ENCODE data around the gene EFCAB11.

Gene EFCAB11

GRCh38 chr14:89947344-89947743, 7.2 kb downstream of the EFCAB11 start:
- FAIRE-seq (peak; percentile 88), DNase-seq (ENCODE audit: insufficient read length, low spot score) (no peak)
- no peak for TF ChIP-seq POLR2A (IDR thresholded peaks at IDR 0.05; ENCODE audit: low read depth, low read length)

GRCh38 chr14:89941830-89942377, 12.6 kb downstream of the EFCAB11 start:
- TF ChIP-seq POLR2A (IDR thresholded peaks at IDR 0.05; ENCODE audit: low read depth, low read length): no peak
- FAIRE-seq (no peak), DNase-seq (ENCODE audit: insufficient read length, low spot score) (no peak)

GRCh38 chr14:89936654-89937185, 17.8 kb downstream of the EFCAB11 start:
- TF ChIP-seq POLR2A (IDR thresholded peaks at IDR 0.05; ENCODE audit: low read depth, low read length): no peak
- DNase-seq (ENCODE audit: insufficient read length, low spot score): no peak
- FAIRE-seq: peak; percentile 84

GRCh38 chr14:89933002-89933401, 21.5 kb downstream of the EFCAB11 start:
- no peak for FAIRE-seq
- no peak for TF ChIP-seq POLR2A (IDR thresholded peaks at IDR 0.05; ENCODE audit: low read depth, low read length)
- no peak for DNase-seq (ENCODE audit: insufficient read length, low spot score)

GRCh38 chr14:89927186-89927865, 27.2 kb downstream of the EFCAB11 start:
- DNase-seq (ENCODE audit: insufficient read length, low spot score) (no peak), FAIRE-seq (no peak)
- TF ChIP-seq POLR2A (IDR thresholded peaks at IDR 0.05; ENCODE audit: low read depth, low read length): no peak

GRCh38 chr14:89926694-89927093, 27.8 kb downstream of the EFCAB11 start:
- DNase-seq (ENCODE audit: insufficient read length, low spot score) (no peak), FAIRE-seq (no peak)
- TF ChIP-seq POLR2A (IDR thresholded peaks at IDR 0.05; ENCODE audit: low read depth, low read length): no peak

- TF ChIP-seq POLR2A (IDR thresholded peaks at IDR 0.05; ENCODE audit: low read depth, low read length): no peak
- FAIRE-seq (no peak), DNase-seq (ENCODE audit: insufficient read length, low spot score) (no peak)
These were observed 30.3 kb downstream of the EFCAB11 start for GRCh38 chr14:89924268-89924667.

GRCh38 chr14:89922031-89922907, 32.3 kb downstream of the EFCAB11 start:
- no peak for TF ChIP-seq POLR2A (IDR thresholded peaks at IDR 0.05; ENCODE audit: low read depth, low read length)
- FAIRE-seq: peak; percentile 90
- peak; percentile 11 for DNase-seq (ENCODE audit: insufficient read length, low spot score)

- DNase-seq (ENCODE audit: insufficient read length, low spot score) (no peak), FAIRE-seq (no peak)
- no peak for TF ChIP-seq POLR2A (IDR thresholded peaks at IDR 0.05; ENCODE audit: low read depth, low read length)
These were observed 33.2 kb downstream of the EFCAB11 start for GRCh38 chr14:89921346-89921745.

GRCh38 chr14:89920056-89920455, 34.5 kb downstream of the EFCAB11 start:
- no peak for TF ChIP-seq POLR2A (IDR thresholded peaks at IDR 0.05; ENCODE audit: low read depth, low read length)
- FAIRE-seq (no peak), DNase-seq (ENCODE audit: insufficient read length, low spot score) (no peak)

GRCh38 chr14:89918721-89919120, 35.8 kb downstream of the EFCAB11 start:
- DNase-seq (ENCODE audit: insufficient read length, low spot score): no peak
- TF ChIP-seq POLR2A (IDR thresholded peaks at IDR 0.05; ENCODE audit: low read depth, low read length): no peak
- FAIRE-seq: no peak

- FAIRE-seq (no peak), DNase-seq (ENCODE audit: insufficient read length, low spot score) (no peak)
- TF ChIP-seq POLR2A (IDR thresholded peaks at IDR 0.05; ENCODE audit: low read depth, low read length): no peak
These were observed 39.2 kb downstream of the EFCAB11 start for GRCh38 chr14:89915114-89915878.

GRCh38 chr14:89912667-89913211, 41.8 kb downstream of the EFCAB11 start:
- no peak for TF ChIP-seq POLR2A (IDR thresholded peaks at IDR 0.05; ENCODE audit: low read depth, low read length)
- DNase-seq (ENCODE audit: insufficient read length, low spot score) (peak; percentile 35), FAIRE-seq (no peak)
